Measurements from ENCODE around the gene MPPED2.

Gene MPPED2

DNA sequence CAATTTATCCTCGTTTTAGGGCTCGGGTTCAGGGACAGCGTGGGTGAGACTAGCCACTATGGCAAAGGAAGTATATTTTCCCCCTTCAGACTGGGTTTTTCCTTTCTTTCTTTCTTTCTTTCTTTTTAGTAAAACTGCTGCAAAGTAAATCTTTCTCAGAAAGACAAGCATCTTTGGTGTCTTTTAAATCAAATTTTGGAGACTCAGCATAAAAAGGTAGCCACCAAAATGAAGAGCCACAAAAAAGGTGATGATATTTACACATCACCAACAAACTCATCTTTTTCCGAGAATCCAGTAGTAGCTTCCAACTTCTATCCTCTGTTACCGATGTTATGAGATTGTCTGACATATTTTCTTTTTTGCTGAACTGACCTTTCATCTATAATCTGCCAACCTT is 88.6 kb downstream of the MPPED2 start:
- intact Hi-C loops (cut with DNase I): no loop called here
- DNase-seq: no peak

DNA sequence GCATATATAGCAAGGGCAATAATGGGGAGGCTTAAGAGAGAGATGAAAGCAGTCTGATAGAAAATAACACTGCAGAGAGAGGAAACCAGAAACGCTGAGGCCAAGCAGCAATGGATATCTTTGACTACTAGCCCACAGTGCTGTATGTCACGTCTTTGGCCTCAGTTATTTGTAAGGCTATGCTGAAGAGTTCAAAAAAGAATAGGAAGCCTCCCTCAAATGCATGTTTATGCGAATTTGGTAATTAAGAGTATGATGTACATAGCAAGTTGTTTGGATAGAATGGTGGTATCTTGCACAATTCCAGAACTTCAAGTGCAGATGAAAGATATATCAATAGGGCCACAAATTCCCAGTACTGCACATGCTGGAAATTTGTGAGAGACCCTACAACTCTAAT is 89.2 kb downstream of the MPPED2 start:
- intact Hi-C loops (cut with DNase I): no loop called here
- no peak for DNase-seq

DNA sequence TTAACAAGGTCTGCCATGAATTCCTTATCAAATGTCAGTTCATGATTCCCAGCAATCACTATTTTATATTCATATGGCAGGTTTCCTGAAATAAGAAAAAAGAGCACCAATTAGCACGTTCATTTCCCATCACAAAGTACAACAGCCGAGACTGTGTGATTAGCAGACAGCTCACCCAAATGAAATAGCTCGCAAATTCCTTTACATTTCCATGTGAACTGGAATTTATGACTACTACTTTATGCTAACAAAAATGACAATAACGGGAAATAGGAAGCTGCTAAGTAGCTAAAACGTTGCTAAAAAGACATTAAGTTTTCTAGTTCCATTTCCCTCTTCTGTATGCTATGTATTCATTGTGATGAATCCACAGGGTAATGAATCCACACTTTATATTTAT is 90.7 kb downstream of the MPPED2 start:
- intact Hi-C loops (cut with DNase I): no loop called here
- DNase-seq: no peak

DNA sequence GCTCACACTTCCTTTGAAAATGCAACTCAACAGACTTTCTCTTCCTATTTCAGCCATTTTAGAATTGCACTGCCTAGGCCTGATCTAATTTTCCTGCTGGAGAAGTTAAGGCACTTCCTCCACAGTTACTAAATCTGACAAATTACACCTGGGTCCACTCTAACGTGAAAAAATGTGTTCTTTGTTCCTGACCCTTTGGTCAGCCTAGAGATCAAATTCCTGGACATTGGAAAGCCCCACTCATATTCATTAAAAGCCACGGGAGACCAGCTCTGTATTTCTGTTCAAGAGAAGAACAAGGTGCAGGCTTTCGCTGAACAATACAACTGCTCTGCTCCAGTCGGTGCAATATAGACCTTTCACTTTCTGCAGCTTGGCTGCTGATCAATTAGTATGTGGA is 96.6 kb downstream of the MPPED2 start:
- intact Hi-C loops (cut with DNase I): no loop called here
- DNase-seq: no peak

DNA sequence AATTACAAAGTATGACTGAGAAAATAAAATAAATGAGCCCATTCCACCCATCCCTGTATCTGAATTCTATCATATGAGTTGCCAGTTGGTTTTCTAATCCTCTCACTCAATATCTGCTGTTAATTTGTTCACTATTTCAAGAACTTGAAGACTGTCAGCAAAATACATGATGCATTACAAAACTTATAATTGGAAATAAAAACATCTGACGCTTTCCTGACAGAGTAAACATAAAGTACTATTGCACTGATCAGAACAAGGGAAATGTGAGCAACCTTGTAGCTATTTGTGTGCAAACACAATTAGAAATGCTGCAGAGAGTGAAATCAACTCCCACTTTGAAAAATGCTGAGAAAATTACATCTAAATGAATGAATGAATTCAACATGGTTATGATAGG is 97.1 kb downstream of the MPPED2 start:
- no peak for DNase-seq
- intact Hi-C loops (cut with DNase I): no loop called here

DNA sequence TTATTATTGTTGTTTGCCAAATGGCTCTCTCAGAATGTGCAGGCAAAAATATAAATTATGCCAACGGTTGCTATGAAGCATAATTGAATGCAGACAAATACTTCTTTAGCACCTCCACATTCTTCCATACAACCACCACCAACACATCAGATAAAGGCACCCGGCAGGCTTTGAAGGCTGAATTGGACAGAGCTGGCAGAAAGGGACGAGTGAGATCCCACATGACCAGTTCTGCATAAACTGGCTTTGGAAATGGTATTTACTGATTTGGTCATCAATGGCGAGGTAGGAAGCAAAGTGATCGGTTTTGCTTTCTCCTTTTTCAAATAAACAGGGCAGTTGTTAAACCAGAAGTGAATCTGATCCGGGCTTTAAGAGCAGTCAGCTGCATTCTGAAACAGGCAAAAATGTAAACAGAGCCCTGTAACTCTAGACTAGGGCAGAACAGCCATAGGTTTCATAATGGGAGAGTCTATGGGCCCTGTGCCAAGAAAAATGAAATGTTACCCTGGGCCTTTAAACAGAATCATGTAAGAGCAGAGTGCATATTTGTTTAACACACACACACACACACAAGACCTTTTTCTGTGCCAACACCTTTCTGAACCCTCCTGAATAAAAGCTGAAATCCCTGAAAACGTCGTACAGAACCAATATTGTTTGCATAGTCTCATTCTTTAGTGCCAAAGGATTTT is 97.7 kb downstream of the MPPED2 start:
- intact Hi-C loops (cut with DNase I): no loop called here

DNA sequence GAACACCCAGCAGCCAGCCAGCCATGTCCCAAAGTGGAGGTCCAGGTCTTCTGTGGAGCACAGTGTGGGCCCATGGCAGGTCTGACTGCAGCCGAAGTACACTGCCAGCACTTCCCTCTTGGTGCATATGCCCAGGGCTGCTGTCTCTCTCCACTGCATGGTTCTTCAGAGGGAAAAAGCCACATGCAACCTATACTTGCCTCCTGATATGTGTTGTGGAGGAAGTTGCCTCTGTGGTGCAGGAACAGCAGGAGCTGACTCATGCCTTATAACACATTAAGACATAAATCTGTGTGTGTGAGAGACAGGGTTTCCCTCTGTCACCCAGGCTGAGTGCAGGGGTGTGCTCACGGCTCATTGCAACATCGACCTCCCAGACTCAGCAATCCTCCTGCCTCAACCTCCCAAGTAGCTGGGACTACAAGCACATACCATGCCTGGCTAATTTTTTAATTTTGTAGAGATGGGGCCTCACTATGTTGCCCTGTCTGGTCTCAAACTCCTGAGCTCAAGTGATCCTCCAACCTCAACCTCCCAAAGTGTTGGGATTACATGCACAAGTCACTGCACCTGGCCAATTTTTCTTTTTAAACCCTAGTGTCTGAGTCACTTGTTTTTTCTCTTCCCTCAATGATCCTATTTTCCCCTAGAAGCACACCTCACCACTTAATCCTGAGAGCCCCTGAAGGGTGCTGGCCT is 98.8 kb downstream of the MPPED2 start:
- DNase-seq: peak in 4 of 42 donors; percentile 5 to 17 (median 14)
- intact Hi-C loops (cut with DNase I): no loop called here

More for the DNA sequence above, 97.7 kb downstream of the MPPED2 start:
- DNase-seq: no peak

DNA sequence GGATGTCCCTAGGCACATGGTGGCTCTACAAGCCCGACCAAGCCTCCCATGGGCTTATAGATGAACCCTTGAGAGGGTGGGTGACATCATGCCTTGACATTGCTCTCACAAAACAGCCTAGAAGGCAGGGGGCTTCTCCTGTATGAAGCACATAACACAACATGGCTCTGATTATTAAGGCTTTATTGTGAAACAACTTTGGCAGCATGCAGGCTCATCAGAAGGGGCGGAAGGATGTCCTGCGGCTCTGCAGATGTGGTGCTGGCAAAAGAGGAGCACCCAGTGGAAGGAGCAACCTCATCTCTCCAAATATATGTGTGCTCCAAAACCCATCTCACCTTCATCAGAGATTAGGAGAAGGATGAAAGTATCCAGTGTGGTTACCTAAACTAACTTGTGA is 100.4 kb downstream of the MPPED2 start:
- DNase-seq: no peak
- intact Hi-C loops (cut with DNase I): no loop called here

DNA sequence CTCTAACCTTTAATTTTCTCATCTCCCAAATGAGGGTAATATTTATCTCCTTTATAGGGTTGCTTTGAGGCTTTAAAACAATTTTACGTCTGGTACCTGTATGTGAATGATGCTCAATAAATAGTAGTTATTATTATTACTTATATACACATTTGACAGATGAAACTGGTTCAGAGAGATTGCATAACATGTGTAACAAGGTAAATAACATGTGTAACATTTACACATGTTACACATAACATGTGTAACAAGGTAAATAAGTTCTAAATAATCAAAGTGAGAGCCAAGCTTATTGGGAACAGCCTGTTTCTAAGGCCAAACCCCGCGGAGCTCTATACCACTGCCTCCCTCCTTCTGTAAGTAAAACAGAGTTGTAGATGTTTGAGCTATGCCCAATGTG is 100.9 kb downstream of the MPPED2 start:
- DNase-seq: no peak
- intact Hi-C loops (cut with DNase I): no loop called here

DNA sequence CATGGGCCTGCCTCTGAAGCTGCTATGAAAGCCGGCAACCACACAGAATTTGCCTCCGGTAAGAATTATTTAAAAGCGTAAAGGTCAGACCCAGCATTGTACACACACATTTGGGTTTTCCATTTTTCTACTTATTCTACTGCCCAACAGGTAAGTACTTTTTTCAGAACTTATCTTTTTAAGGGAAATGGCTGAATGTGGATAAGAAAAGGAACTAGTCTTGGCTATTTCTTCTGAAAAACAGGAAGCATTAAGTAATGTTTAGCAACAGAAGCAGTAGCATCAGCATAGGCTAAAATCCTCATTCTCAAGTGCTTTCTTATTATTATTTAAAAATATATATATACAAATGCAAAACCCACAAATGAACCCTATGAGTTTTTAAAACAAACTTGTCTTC is 103.1 kb downstream of the MPPED2 start:
- intact Hi-C loops (cut with DNase I): no loop called here
- DNase-seq: no peak

DNA sequence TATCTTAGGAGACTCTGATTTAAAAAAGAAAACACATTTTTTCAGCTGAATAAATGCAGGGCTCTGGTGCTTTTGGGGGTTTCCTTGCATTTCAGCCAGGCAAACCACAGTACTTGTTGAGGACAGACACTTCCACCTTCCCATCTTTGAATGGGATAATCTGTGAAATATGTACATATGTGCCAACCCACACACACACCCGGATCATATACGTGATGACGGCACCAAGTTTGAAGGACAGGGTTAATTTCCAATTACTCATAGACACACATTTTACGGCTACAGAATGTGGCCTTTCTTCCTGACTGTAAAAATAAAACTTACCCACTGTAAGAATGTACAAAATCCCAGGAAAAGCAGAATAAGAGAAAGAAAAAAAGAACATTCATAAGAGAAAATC is 104.4 kb downstream of the MPPED2 start:
- no peak for DNase-seq
- intact Hi-C loops (cut with DNase I): no loop called here

DNA sequence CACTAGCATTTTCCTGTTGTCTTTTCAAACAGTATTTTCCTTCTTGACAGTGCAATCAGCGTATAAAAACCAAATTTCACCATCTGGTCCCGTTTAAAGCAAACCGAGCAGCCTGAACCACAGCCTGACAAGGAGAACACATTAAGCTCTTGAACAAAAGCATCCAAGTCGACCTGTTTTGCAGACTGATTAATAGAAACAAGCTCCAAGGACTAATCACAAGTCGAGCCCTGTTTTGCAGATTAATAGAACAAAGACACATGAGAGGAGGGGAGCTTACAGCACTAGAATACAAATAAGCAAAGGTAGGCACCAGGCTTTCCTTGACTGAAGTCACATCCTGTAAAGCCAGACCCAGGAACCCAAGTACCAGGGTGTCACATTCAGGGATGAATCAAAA is 104.8 kb downstream of the MPPED2 start:
- no peak for DNase-seq
- intact Hi-C loops (cut with DNase I): no loop called here

DNA sequence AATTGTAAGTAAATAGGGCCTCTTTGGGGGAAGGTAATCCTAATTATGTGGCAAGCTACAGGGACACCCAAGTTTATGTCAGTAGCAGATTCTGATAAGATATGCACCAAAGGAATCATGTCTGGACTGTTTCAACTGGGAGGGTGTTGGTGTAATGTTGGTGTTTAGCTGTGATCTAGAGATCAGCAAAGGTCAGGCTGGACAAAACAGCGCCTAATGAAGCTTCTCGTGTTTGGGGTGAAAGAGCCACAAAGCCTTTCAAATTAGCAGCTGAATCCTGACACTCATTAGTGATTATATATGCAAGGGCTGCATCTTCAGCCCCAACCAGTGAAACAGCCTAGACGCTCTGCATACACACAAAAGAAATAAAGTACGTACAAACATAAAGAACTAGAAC is 106.3 kb downstream of the MPPED2 start:
- intact Hi-C loops (cut with DNase I): no loop called here
- DNase-seq: no peak

DNA sequence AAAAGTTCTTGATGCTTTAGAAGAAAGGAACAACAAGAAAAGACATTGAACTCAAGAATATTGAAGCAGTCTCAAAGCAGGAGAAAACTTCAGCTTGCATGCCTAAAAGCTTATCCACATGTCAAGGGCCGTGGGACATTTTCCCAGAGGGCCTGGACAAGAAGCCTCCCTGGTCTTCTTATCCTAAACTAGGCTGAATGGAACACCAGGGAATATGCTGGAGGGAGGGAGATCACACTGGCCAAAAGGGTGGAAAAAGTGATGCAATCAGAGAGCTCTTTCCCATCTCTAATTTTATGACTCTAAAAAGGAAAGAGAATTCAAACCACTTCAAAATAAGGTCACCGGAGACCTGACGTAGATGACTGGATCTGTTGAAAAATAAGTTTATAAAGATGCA is 107.2 kb downstream of the MPPED2 start:
- intact Hi-C loops (cut with DNase I): no loop called here
- DNase-seq: peak in 1 of 42 donors; percentile 8

DNA sequence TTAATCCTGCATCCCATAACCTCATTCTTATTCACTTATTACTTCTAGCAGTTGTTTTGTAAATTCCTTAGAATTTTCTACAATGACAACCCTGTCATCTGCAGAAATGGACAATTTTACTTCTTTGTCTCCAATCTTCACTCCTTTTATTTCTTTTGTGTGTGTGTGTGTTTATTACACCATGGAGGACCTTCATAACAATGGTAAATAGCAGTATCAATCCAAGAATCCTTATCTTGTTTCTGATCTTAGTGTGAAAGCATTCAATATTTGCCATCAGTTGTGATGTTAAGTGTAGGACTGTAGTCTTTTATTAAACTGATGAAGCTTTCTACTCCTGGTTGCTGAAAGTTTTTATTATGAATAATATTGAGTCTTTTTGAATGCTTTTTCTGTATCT is 109.1 kb downstream of the MPPED2 start:
- no peak for DNase-seq
- intact Hi-C loops (cut with DNase I): no loop called here

DNA sequence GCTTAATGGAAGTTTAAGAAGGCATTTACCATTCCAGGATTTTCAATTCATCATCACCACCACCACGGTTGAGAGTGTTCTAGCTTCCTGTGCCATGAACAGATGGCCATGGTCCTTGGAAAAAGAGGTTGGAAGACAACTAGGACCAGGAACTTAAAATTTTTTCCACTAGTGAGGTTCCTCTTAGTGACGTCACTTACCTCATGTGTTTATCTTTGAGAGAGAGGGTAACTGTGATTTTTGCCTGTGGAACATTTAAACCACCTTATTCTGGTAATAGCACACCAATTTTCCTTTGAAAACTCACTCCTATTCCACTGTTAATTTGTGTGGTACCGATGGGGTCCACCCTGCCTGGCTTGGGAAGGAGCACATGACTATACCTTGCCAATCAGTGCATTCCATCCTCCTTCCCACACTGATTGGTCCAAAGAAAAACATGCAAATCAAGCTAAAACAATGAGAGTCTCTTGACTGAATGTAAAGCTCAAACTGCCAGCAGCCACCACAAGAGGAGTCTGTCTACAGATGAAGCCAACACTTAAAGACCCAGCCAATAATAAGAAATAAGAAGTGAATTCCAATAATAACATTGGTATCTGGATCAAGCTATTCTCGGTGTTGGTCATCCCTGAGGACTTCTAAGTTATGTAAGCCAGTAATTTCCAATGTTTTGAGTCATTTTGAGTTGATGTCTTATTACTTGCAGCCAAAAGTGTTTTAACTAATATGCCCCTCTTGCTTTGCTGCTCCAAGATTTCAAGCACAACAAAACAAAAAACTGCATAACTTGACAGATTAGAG is 111.8 kb downstream of the MPPED2 start:
- intact Hi-C loops (cut with DNase I): no loop called here
- DNase-seq: no peak

DNA sequence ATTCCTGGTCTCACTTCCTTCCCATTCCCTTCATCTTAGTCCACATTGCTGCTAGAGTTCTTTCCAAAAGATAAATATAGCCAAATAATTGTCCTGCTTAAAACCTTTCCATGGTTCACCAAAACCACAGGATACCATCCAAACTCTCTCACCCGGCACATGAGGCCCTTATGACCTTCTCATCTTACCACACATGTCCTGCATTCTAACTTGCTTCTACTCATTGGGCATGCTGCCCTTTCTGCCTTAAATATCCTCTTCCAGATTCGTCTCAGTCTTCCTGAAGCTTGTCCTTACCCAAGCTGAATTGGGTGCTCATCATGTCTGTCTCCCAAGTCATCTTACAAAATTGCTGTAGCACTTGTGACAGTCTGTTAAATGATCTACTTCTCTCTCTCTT is 114.9 kb downstream of the MPPED2 start:
- DNase-seq: no peak
- intact Hi-C loops (cut with DNase I): no loop called here

DNA sequence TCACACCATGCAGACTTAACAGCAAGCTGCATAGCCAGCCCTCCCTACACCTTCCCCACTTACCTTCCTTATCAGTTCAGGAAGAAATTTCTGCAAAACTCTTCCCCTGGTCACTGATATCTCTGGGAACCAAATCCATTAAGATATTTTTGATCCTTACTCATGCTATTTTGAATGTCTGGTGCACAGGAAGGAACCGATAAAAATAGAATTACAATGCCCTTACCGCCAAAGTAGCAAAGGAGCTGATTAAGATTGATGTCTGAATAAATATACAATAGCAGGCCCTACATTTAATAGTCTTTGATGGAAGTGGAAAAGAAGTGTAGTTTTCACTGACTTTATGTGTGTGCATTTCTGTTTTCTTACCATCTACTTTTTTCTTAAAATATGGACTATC is 117.3 kb downstream of the MPPED2 start:
- intact Hi-C loops (cut with DNase I): no loop called here
- no peak for DNase-seq

DNA sequence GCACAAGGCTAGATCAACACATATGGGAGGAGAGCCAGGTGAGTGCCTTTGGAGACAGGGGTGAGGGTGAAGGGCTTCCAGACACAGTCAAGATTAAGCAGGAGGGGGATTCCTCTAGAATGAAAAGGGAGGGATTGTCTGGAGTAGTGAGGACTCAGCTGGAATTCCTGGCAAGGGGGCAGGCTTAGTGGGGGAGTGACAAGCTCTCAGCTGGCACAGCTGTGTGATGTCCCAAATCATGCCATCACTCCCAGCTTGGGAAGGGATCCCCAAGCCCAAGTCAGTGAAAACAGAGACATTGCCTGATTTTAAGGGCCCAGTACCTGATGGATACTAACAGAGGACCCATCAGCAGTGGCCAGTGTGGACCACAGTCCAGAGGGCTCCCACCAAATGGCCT is 119.0 kb downstream of the MPPED2 start:
- no peak for DNase-seq
- intact Hi-C loops (cut with DNase I): no loop called here

DNA sequence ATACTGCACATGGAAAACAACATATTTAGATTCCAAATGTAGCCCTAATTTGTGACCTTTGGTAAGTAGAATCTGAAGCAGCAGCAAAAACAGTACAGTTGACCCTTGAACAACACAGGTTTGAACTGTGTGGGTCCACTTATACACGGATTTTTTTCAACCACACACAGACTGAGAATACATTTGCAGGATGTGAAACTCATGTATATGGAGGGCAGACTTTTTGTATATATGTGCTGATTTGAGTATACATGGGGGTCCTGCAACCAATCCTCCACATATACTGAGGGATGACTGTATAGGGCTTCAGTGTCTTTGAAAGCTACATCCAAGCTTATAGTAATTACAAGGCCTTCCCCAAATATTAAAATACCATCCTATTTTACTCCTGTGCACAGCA is 120.5 kb downstream of the MPPED2 start:
- intact Hi-C loops (cut with DNase I): no loop called here
- DNase-seq: no peak

All from head of caudate nucleus (tissue), 42 donors.